K562 (cell line): ENCODE measurements around the gene CALML6. TPM values are rescaled to one million over a fixed set of nuclear protein-coding genes. Genes with fewer than 3 reads are reported as not detected.

Source experiments
- ATF7 ChIP-seq: fragments of 450-650 bp; IDR thresholded peaks from 2 replicates; pipeline ENCODE4 v1.7.1; 2014; ENCODE audit warnings: mild to moderate bottlenecking, moderate library complexity
- BHLHE40 ChIP-seq: IDR thresholded peaks from 2 replicates; pipeline ENCODE4 v1.6.1; 2011; ENCODE audit warnings: low read length, improper control_type of control experiment
- BRF2 ChIP-seq: IDR thresholded peaks from 3 replicates; pipeline ENCODE4 v1.6.1; 2011; ENCODE audit warnings: borderline replicate concordance, mild to moderate bottlenecking; ENCODE audit not compliant: insufficient read length, insufficient read depth
- CBFB ChIP-seq: sonication (generic); formaldehyde crosslinking; IDR thresholded peaks from 2 replicates; pipeline ENCODE4 v1.4.0; 2020; ENCODE audit warnings: mild to moderate bottlenecking, missing genetic modification reagents
- E2F6 ChIP-seq, 2 experiments: IDR thresholded peaks; 2 replicates each; pipeline ENCODE4 v1.6.1; 2011; ENCODE audit warnings: borderline replicate concordance in 1 of 2, control low read depth in 1 of 2, low read depth in 1 of 2, low read length in 1 of 2, mild to moderate bottlenecking in 1 of 2, mixed read lengths in 1 of 2, moderate library complexity in 1 of 2; ENCODE audit not compliant: insufficient read depth in 1 of 2, insufficient read length in 1 of 2, poor library complexity in 1 of 2, severe bottlenecking in 1 of 2; ENCODE audit errors: extremely low read depth in 1 of 2
- ETV1 ChIP-seq: fragments of 450-650 bp; conservative IDR thresholded peaks from 2 replicates; pipeline ENCODE4 v1.6.1; 2016; ENCODE audit warnings: missing genetic modification characterization, control low read depth, low read depth, missing compliant biosample characterization
- KLF13 ChIP-seq: fragments of 450-650 bp; IDR thresholded peaks from 2 replicates; pipeline ENCODE4 v1.6.1; 2016; ENCODE audit warnings: missing genetic modification characterization, low read depth, mild to moderate bottlenecking, missing compliant biosample characterization, moderate library complexity, borderline replicate concordance
- MAFK ChIP-seq: IDR thresholded peaks from 2 replicates; pipeline ENCODE4 v1.6.1; 2011; ENCODE audit warnings: low read length, improper control_type of control experiment
- MGA ChIP-seq: fragments of 450-650 bp; IDR thresholded peaks from 2 replicates; pipeline ENCODE4 v1.6.1; 2016; ENCODE audit warnings: mild to moderate bottlenecking, moderate library complexity
- NR4A1 ChIP-seq, 2 experiments: fragments of 250-450 bp in 1 of 2; fragments of 450-650 bp in 1 of 2; sonication (Bioruptor Pico) in 1 of 2; IDR thresholded peaks; 2 replicates each; pipeline versions ENCODE4 v1.4.0 to v1.6.1; 2016 to 2020; ENCODE audit warnings: mild to moderate bottlenecking in 2 of 2, missing compliant biosample characterization in 1 of 2, missing genetic modification characterization in 1 of 2, moderate library complexity in 1 of 2
- RAD51 ChIP-seq: fragments of 450-650 bp; IDR thresholded peaks from 2 replicates; pipeline ENCODE4 v1.7.1; 2016; ENCODE audit warnings: low read depth, mild to moderate bottlenecking, borderline replicate concordance
- SAFB ChIP-seq: fragments of 200-400 bp; formaldehyde crosslinking; IDR thresholded peaks from 2 replicates; pipeline ENCODE4 v1.6.1; 2017; ENCODE audit warnings: low read depth, low read length, borderline replicate concordance
- ZNF589 ChIP-seq: fragments of 200-800 bp; sonication (Bioruptor generic); IDR thresholded peaks from 2 replicates; pipeline ENCODE4 v1.6.1; 2016; ENCODE audit warnings: low read depth, missing genetic modification characterization, missing compliant biosample characterization
- polyA plus RNA-seq, 8 experiments: library from polyadenylated mRNA; depleted of rRNA in 4 of 8; stranded (reverse) in 5 of 8; unstranded in 3 of 8; fragments of >200 nt; fragmentation: Nextera tagmentation in 2 of 8; fragmentation: Illumina TruSeq in 1 of 8; extraction: Ambion mirVana in 2 of 8; extraction: Trizol in 1 of 8; gene quantifications; 2 replicates each; pipeline versions ENCODE4 v1.2.1 to v1.2.3, GENCODE V29; 2011 to 2014; ENCODE audit warnings: inconsistent platforms in 1 of 8, missing spikeins in 1 of 8
- total RNA-seq, 7 experiments: library from RNA; depleted of rRNA in 6 of 7; stranded (reverse); fragments of >200 nt in 6 of 7; fragmentation: Illumina TruSeq in 2 of 7; extraction: Trizol in 2 of 7; gene quantifications; 2 replicates each; pipeline versions ENCODE4 v1.2.1 to v1.2.3, GENCODE V29; 2011 to 2021; ENCODE audit warnings: low replicate concordance in 1 of 7

Gene CALML6
- total and polyA plus RNA-seq, 9 of the 15 experiments (the other 6 are each of a cell fraction or from before 2014, with no cell fraction given) = 0.14 TPM; not detected in 8

- 0 out of 2 replicates have a peak, but pooled peaks have one; percentile 67 for TF ChIP-seq MGA
- TF ChIP-seq CBFB (CRISPR knock-in tag) = no peak
- TF ChIP-seq ZNF589 (CRISPR knock-in tag) = no peak
- peak in 1 of 2 experiments; percentile 5 for TF ChIP-seq E2F6 (IDR thresholded peaks at IDR 0.05; ENCODE audit: borderline replicate concordance in 1 of 2, extremely low read depth in 1 of 2, insufficient read depth in 1 of 2, insufficient read length in 1 of 2, low read depth in 1 of 2, low read length in 1 of 2, poor library complexity in 1 of 2, severe bottlenecking in 1 of 2)
- no peak for TF ChIP-seq ATF7
- no peak for TF ChIP-seq BRF2
- no peak for TF ChIP-seq RAD51
- no peak for TF ChIP-seq MAFK
- TF ChIP-seq BHLHE40 = no peak
- no peak for TF ChIP-seq NR4A1 (CRISPR knock-in tag; IDR thresholded peaks at IDR 0.05)
- TF ChIP-seq NR4A1 (tag; IDR thresholded peaks at IDR 0.05) = no peak
- no peak for TF ChIP-seq KLF13 (tag)
- no peak for TF ChIP-seq SAFB
- TF ChIP-seq ETV1 = no peak
Measured at GRCh38 chr1:1892079-1892762, 22.8 kb upstream of the CALML6 start (continued).
